Activated CD4-positive, CD25-positive, alpha-beta regulatory T cell treated with anti-CD3 and anti-CD28 coated beads, Interleukin-2, amount 50 U/mL, for 72 hours (primary cell): Measurements from ENCODE around the gene AGAP9.
"Not testable (repeated sequence)": the region's sequence is repeated elsewhere in the genome, so short reads cannot be mapped to it uniquely, and the experiment has no call there.

Experiments
- DNase-seq: peaks from one replicate; pipeline ENCODE4 v3.0.0; 2021

The AGAP9 gene

GRCh38 chr10:47484786-47485185 is 38.7 kb downstream of the AGAP9 start:
- DNase-seq, result not testable (repeated sequence)

GRCh38 chr10:47483923-47484322 is 39.5 kb downstream of the AGAP9 start, which contains the start of gene ANXA8:
TSS of gene ANXA8 (minus strand) at chr10:47484115. CDS start at chr10:47483933, 182 bp downstream.
- DNase-seq, result not testable (repeated sequence)

GRCh38 chr10:47482367-47482766 is 41.1 kb downstream of the AGAP9 start:
- DNase-seq, result not testable (repeated sequence)

- not testable (repeated sequence) for DNase-seq
These were observed 41.7 kb downstream of the AGAP9 start for GRCh38 chr10:47481768-47482181.

GRCh38 chr10:47481182-47481766 is 42.2 kb downstream of the AGAP9 start:
- not testable (repeated sequence) for DNase-seq

GRCh38 chr10:47480133-47480532 is 43.3 kb downstream of the AGAP9 start:
- not testable (repeated sequence) for DNase-seq

- DNase-seq, result not testable (repeated sequence)
These were observed 45.3 kb downstream of the AGAP9 start for GRCh38 chr10:47478114-47478513.

- not testable (repeated sequence) for DNase-seq
These were observed 46.4 kb downstream of the AGAP9 start for GRCh38 chr10:47477078-47477477.

GRCh38 chr10:47475101-47475500 is 48.3 kb downstream of the AGAP9 start:
- not testable (repeated sequence) for DNase-seq

- DNase-seq, result not testable (repeated sequence)
These were observed 49.9 kb downstream of the AGAP9 start for GRCh38 chr10:47473516-47473915.

GRCh38 chr10:47472647-47473046 is 50.8 kb downstream of the AGAP9 start:
- DNase-seq, result not testable (repeated sequence)

- not testable (repeated sequence) for DNase-seq
These were observed 51.4 kb downstream of the AGAP9 start for GRCh38 chr10:47472072-47472471.

GRCh38 chr10:47468731-47469528 is 54.5 kb downstream of the AGAP9 start:
- not testable (repeated sequence) for DNase-seq

GRCh38 chr10:47467957-47468356 is 55.5 kb downstream of the AGAP9 start:
- DNase-seq, result not testable (repeated sequence)

- DNase-seq, result not testable (repeated sequence)
These were observed 56.0 kb downstream of the AGAP9 start for GRCh38 chr10:47467458-47467857.

GRCh38 chr10:47465216-47465917 is 58.1 kb downstream of the AGAP9 start:
- DNase-seq, result not testable (repeated sequence)

GRCh38 chr10:47462577-47463358 is 60.7 kb downstream of the AGAP9 start:
- not testable (repeated sequence) for DNase-seq

- DNase-seq, result not testable (repeated sequence)
These were observed 62.2 kb downstream of the AGAP9 start for GRCh38 chr10:47461261-47461687.

GRCh38 chr10:47458466-47459154 is 64.8 kb downstream of the AGAP9 start:
- no peak for DNase-seq

GRCh38 chr10:47457826-47458225 is 65.6 kb downstream of the AGAP9 start:
- no peak for DNase-seq

GRCh38 chr10:47457528-47457820 is 66.0 kb downstream of the AGAP9 start:
- DNase-seq, result no peak
